Activated naive CD4-positive, alpha-beta T cell treated with anti-CD3 and anti-CD28 coated beads, Interleukin-2, amount 10 ng/mL, durations not matched to agents 5 hours and 36 hours (primary cell): ENCODE data around the gene MSS51. TPM values are rescaled to one million over a fixed set of nuclear protein-coding genes. Genes with fewer than 3 reads are reported as not detected.

Experiments used
- total RNA-seq, 2 experiments: library from RNA; stranded (reverse); gene quantifications; one replicate each; pipeline ENCODE4 v1.2.3, GENCODE V29; 2021

Gene MSS51
- total RNA-seq: 1 to 10 TPM; 2.9 TPM

DNA sequence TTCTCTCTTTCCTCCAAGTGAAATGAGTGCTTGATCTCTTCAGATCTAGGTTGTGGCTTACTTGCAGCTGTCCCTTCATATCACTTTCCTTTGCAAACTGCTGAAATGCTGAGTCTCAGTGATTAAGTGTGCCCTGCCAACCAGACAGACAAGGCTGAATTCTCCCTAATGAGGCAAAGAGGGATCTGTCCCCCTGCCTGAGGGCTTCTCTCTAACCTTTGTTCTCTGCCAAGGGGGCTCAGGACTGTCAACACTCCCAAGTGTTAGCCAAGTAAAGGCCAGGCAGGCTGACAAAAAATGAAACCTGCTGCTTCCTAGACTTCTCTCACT lies at the start of gene MSS51:
MSS51 (minus strand) TSS at position 24 of the 330 bp plus-strand sequence. CDS start 5,277 bp downstream, outside the sequence.

DNA sequence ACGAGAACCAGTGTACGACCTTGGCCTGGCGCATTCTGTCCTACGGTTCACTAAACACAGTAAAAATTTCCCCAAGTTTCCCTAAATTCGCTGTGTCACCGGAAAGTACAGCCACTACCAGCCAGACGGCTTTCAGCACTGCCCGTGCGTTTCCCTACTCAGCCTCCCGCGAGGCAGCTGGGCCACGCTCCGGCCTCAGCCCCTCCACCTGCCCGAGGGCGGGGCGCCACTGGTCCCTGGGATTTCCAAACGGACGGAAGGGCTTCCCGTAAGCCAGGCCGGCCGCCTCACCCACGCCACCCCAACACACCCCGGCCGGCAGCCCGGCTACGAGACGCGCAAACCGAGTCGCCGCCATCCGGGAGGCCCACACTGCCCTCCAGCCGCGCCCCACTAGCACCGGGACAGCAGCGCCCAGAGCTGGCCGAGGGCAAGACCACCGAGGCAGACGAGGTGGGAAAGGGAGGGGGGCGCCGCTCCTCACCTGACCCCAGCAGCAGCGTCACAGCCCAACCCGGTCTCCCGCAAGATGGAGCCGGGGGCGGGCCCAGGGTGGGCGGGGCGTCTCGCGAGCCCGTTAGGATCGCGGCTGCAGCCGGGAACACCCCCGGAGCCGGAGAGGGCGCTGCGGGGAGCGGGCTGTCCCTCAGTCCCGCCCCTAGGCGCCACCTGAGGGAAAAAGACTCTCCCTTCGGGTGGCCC lies 19.7 kb downstream of the MSS51 start, which contains the start of gene ANXA7:
ANXA7 (minus strand) TSS at position 531 of the 702 bp plus-strand sequence. CDS start 13,202 bp downstream, outside the sequence.

Other genes with a start within 250 kb of the MSS51 start
- gene DNAJC9, start 186.3 kb downstream of the MSS51 start, total RNA-seq: 10 to 100 TPM; 42.7 to 43.8 TPM
- 10 to 100 TPM; 73.2 to 74.2 TPM for gene MRPS16, start 180.9 kb downstream of the MSS51 start, total RNA-seq
- under 1 TPM; 0.71 to 0.72 TPM for gene CFAP70, start 74.7 kb downstream of the MSS51 start, total RNA-seq
- gene ANXA7, start 19.5 kb downstream of the MSS51 start, total RNA-seq: 10 to 100 TPM; 82.9 to 84.8 TPM
- 10 to 100 TPM; 40.6 to 43.2 TPM for gene PPP3CB, start 62.5 kb upstream of the MSS51 start, total RNA-seq
- gene USP54, start 157.8 kb upstream of the MSS51 start, total RNA-seq: 1 to 10 TPM; 1.9 to 3.3 TPM
- not detected for gene MYOZ1, start 207.9 kb upstream of the MSS51 start, total RNA-seq
- not detected for gene SYNPO2L, start 222.5 kb upstream of the MSS51 start, total RNA-seq